Astrocyte (in vitro differentiated cells and primary cell): Measurements from ENCODE around the gene RAB5B. TPM values are rescaled to one million over a fixed set of nuclear protein-coding genes. Genes with fewer than 3 reads are reported as not detected.

Source experiments
- DNase-seq: peaks from one replicate; pipeline ENCODE4 v3.0.0-alpha.2; 2010; ENCODE audit warnings: low read depth
- FAIRE-seq: peaks from 2 replicates; lab custom pipeline; 2011; peaks lifted over from hg19 to GRCh38; lab: Jason Lieb, UNC
- H2AFZ ChIP-seq: 2 replicates; pipeline ENCODE4 v1.6.0; 2012; ENCODE audit warnings: low read depth, low read length, inconsistent platforms
- H3K27ac ChIP-seq: 2 replicates; pipeline ENCODE4 v1.5.1; 2011; ENCODE audit warnings: low read depth, low read length, inconsistent platforms
- H3K27me3 ChIP-seq: 2 replicates; pipeline ENCODE4 v1.6.0; 2011; ENCODE audit warnings: low read length, inconsistent platforms; ENCODE audit not compliant: insufficient read depth
- H3K36me3 ChIP-seq: 2 replicates; pipeline ENCODE4 v1.5.1; 2011; ENCODE audit warnings: low read length, inconsistent platforms; ENCODE audit not compliant: insufficient read depth
- H3K4me1 ChIP-seq: 2 replicates; pipeline ENCODE4 v1.5.1; 2011; ENCODE audit warnings: low read length, inconsistent platforms; ENCODE audit not compliant: insufficient read depth
- H3K4me2 ChIP-seq: 2 replicates; pipeline ENCODE4 v1.6.0; 2012; ENCODE audit warnings: low read length, inconsistent platforms
- H3K4me3 ChIP-seq: 2 replicates; pipeline ENCODE4 v1.5.1; 2011; ENCODE audit warnings: low read depth, mild to moderate bottlenecking, low read length, inconsistent platforms; ENCODE audit not compliant: insufficient read depth
- H3K79me2 ChIP-seq: 2 replicates; pipeline ENCODE4 v1.6.0; 2012; ENCODE audit warnings: mild to moderate bottlenecking, low read length, inconsistent platforms; ENCODE audit not compliant: insufficient read depth
- H3K9ac ChIP-seq: 2 replicates; pipeline ENCODE4 v1.6.0; 2012; ENCODE audit warnings: mild to moderate bottlenecking, low read length, inconsistent platforms
- H3K9me3 ChIP-seq: 2 replicates; pipeline ENCODE4 v1.5.1; 2012; ENCODE audit warnings: low read depth, mild to moderate bottlenecking, low read length, inconsistent platforms; ENCODE audit not compliant: insufficient read depth
- H4K20me1 ChIP-seq: 2 replicates; pipeline ENCODE4 v1.6.0; 2012; ENCODE audit warnings: low read length, inconsistent platforms; ENCODE audit not compliant: insufficient read depth
- H3K27ac Mint-ChIP-seq: one replicate; pipeline ENCODE4 v1.8.0; 2021; ENCODE audit warnings: mild to moderate bottlenecking, mixed read lengths; ENCODE audit not compliant: unreplicated experiment
- H3K27me3 Mint-ChIP-seq: one replicate; pipeline ENCODE4 v1.8.0; 2021; ENCODE audit warnings: low read depth, mixed read lengths; ENCODE audit not compliant: unreplicated experiment
- H3K36me3 Mint-ChIP-seq: one replicate; pipeline ENCODE4 v1.8.0; 2021; ENCODE audit warnings: low read depth, mixed read lengths; ENCODE audit not compliant: unreplicated experiment
- H3K4me1 Mint-ChIP-seq: one replicate; pipeline ENCODE4 v1.8.0; 2021; ENCODE audit warnings: low read depth, mixed read lengths; ENCODE audit not compliant: unreplicated experiment
- H3K4me3 Mint-ChIP-seq: one replicate; pipeline ENCODE4 v1.8.0; 2021; ENCODE audit warnings: mild to moderate bottlenecking, moderate library complexity, mixed read lengths; ENCODE audit not compliant: unreplicated experiment
- H3K9me3 Mint-ChIP-seq: one replicate; pipeline ENCODE4 v1.8.0; 2021; ENCODE audit warnings: mild to moderate bottlenecking, mixed read lengths; ENCODE audit not compliant: unreplicated experiment
- EZH2 ChIP-seq: IDR thresholded peaks from 2 replicates; pipeline ENCODE4 v1.6.1; 2012; ENCODE audit warnings: mild to moderate bottlenecking, low read length, inconsistent platforms; ENCODE audit not compliant: insufficient read depth
- total RNA-seq: library from RNA; stranded (reverse); gene quantifications from 2 replicates; pipeline ENCODE4 v1.2.1, GENCODE V29; 2021
- TF ChIP-seq, protein P1 (sequence below): IDR thresholded peaks from 2 replicates; pipeline ENCODE4 v1.5.1; 2011; ENCODE audit warnings: low read depth, mild to moderate bottlenecking, inconsistent platforms, low read length, moderate library complexity; ENCODE audit not compliant: insufficient read depth

The RAB5B gene
- total RNA-seq, 1 donor from 2014 or later: 127 TPM

- H3K36me3 Mint-ChIP-seq: peaks cover 3% of the 10 kb centered on the region
- no peaks in the 10 kb centered on the region for H3K9me3 ChIP-seq
- H4K20me1 ChIP-seq: peaks cover 5% of the 10 kb centered on the region
- H3K27me3 Mint-ChIP-seq: no peaks in the 10 kb centered on the region
- peak overlapping the region; percentile 96 for H3K27ac Mint-ChIP-seq
- H3K4me1 Mint-ChIP-seq: peaks cover 31% of the 10 kb centered on the region
- H3K4me3 ChIP-seq: peak overlapping the region; percentile 92
- peaks cover 18% of the 10 kb centered on the region for H3K4me1 ChIP-seq
- DNase-seq (no peak), FAIRE-seq (no peak)
- H3K36me3 ChIP-seq: peaks cover 5% of the 10 kb centered on the region
- peaks cover 67% of the 10 kb centered on the region for H3K79me2 ChIP-seq
- peak overlapping the region; percentile 88 for H3K27ac ChIP-seq
- H3K4me2 ChIP-seq: peak overlapping the region; percentile 98
- no peaks in the 10 kb centered on the region for H3K9me3 Mint-ChIP-seq
- H2AFZ ChIP-seq: peak overlapping the region; percentile 78
- no peak for TF ChIP-seq EZH2
- TF ChIP-seq, protein P1, sequence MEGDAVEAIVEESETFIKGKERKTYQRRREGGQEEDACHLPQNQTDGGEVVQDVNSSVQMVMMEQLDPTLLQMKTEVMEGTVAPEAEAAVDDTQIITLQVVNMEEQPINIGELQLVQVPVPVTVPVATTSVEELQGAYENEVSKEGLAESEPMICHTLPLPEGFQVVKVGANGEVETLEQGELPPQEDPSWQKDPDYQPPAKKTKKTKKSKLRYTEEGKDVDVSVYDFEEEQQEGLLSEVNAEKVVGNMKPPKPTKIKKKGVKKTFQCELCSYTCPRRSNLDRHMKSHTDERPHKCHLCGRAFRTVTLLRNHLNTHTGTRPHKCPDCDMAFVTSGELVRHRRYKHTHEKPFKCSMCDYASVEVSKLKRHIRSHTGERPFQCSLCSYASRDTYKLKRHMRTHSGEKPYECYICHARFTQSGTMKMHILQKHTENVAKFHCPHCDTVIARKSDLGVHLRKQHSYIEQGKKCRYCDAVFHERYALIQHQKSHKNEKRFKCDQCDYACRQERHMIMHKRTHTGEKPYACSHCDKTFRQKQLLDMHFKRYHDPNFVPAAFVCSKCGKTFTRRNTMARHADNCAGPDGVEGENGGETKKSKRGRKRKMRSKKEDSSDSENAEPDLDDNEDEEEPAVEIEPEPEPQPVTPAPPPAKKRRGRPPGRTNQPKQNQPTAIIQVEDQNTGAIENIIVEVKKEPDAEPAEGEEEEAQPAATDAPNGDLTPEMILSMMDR: no peak
- peak overlapping the region; percentile 94 for H3K9ac ChIP-seq
- H3K27me3 ChIP-seq: no peaks in the 10 kb centered on the region
- peak overlapping the region; percentile 99 for H3K4me3 Mint-ChIP-seq
Measured at GRCh38 chr12:55925870-55926737, 47.8 kb upstream of the RAB5B start.

DNA sequence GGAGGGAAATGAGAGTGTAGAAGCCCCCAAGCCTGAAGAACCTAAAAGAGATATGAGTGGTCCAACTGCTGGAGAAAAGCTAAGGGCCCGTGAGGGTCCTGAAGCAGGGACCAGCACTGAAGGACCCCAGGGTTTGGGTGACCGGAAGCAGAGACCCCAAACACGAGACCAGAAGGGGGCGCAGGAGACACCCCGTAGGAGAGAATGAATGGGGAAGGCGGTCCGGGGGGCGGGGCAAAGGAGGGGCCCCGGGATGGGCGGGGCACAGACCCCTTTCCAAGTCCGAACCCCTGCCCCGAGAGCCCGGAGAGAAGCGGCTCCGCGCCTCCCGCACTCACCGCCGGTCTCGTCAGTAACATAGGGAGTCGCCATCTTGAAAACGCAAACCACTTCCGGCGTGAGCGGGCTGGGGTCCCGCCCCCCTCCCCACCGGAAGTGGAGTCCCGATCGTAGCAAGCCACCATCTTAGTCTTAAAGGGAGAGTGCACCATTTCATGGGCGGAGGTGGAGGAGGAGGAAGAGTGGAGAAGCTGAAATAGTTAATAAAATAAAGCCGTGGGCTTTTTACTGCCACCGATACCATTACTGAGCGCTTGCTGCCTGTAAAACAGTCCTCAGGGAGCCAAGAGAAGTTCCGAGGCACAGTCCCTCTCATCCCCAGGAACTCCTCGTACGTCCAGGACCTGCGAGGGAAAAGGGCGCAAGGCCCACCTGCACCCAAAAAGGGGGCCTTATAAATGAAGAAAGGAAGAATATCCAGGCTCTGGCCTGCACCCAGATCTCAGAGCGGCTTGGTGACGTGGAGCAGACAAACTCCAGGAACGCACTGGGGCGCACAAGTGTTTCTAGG lies 46.9 kb upstream of the RAB5B start:
- Histone ChIP-seq H3K9ac (peak overlapping the region; percentile 94), H3K79me2 (peaks cover 59% of the 10 kb centered on the region), H3K4me3 (peak overlapping the region; percentile 92), H3K27me3 (no peaks in the 10 kb centered on the region), H3K36me3 (peaks cover 3% of the 10 kb centered on the region), H3K4me2 (peak overlapping the region; percentile 98), H4K20me1 (peaks cover 5% of the 10 kb centered on the region), H2AFZ (peak overlapping the region; percentile 78), H3K9me3 (no peaks in the 10 kb centered on the region), H3K27ac (peak overlapping the region; percentile 88), H3K4me1 (peaks cover 23% of the 10 kb centered on the region)
- H3K27ac Mint-ChIP-seq: peak overlapping the region; percentile 96
- DNase-seq (peak; percentile 83), FAIRE-seq (no peak)
- peaks cover 3% of the 10 kb centered on the region for H3K36me3 Mint-ChIP-seq
- TF ChIP-seq, protein P1: peak; percentile 51
- TF ChIP-seq EZH2: no peak
- H3K27me3 Mint-ChIP-seq: no peaks in the 10 kb centered on the region
- peaks cover 36% of the 10 kb centered on the region for H3K4me1 Mint-ChIP-seq
- H3K4me3 Mint-ChIP-seq: peak overlapping the region; percentile 99
- H3K9me3 Mint-ChIP-seq: no peaks in the 10 kb centered on the region
